Neural cell (in vitro differentiated cells): ENCODE data around the gene AMZ1. TPM values are rescaled to one million over a fixed set of nuclear protein-coding genes. Genes with fewer than 3 reads are reported as not detected.

Experiments used
- H2AFZ ChIP-seq: fragments of 200-600, 300-800 bp; sonication (generic), shearing (Covaris generic); 2 replicates; pipeline ENCODE4 v1.6.0; 2014; ENCODE audit warnings: low read depth, mild to moderate bottlenecking, antibody characterized with exemption, low read length, moderate library complexity
- H3F3A ChIP-seq: fragments of 200-600 bp; shearing (Covaris generic); 2 replicates; pipeline ENCODE4 v1.6.1; 2016; ENCODE audit warnings: mild to moderate bottlenecking, moderate library complexity, mixed read lengths, antibody characterized with exemption, low read length; ENCODE audit not compliant: insufficient read depth, poor library complexity, severe bottlenecking
- H3K27ac ChIP-seq: fragments of 200-600, 300-800 bp; sonication (generic), shearing (Covaris generic); 2 replicates; pipeline ENCODE4 v1.5.1; 2014; ENCODE audit warnings: mild to moderate bottlenecking, low read length, moderate library complexity
- H3K27me3 ChIP-seq: fragments of 300-800, 200-600 bp; sonication (generic), shearing (Covaris generic); 2 replicates; pipeline ENCODE4 v1.6.0; 2014; ENCODE audit warnings: mild to moderate bottlenecking, low read depth, low read length, moderate library complexity; ENCODE audit not compliant: insufficient read depth
- H3K36me3 ChIP-seq: fragments of 300-800, 200-600 bp; sonication (generic), shearing (Covaris generic); 2 replicates; pipeline ENCODE4 v1.5.1; 2014; ENCODE audit warnings: mild to moderate bottlenecking, antibody characterized with exemption, low read length, moderate library complexity; ENCODE audit not compliant: insufficient read depth
- H3K4me2 ChIP-seq: fragments of 300-800, 200-600 bp; sonication (generic), shearing (Covaris generic); 2 replicates; pipeline ENCODE4 v1.6.0; 2014; ENCODE audit warnings: mild to moderate bottlenecking, low read length
- H3K4me3 ChIP-seq: fragments of 300-800, 200-600 bp; sonication (generic), shearing (Covaris generic); 2 replicates; pipeline ENCODE4 v1.5.1; 2014; ENCODE audit warnings: mild to moderate bottlenecking, low read length, moderate library complexity
- H3K79me2 ChIP-seq: fragments of 200-600 bp; shearing (Covaris generic); replicated peaks from 2 replicates; pipeline ENCODE4 v1.6.0; 2014; ENCODE audit warnings: mild to moderate bottlenecking, low read length, moderate library complexity; ENCODE audit not compliant: insufficient read depth
- H3K9ac ChIP-seq: fragments of 300-800, 200-600 bp; sonication (generic), shearing (Covaris generic); 2 replicates; pipeline ENCODE4 v1.6.1; 2016; ENCODE audit warnings: mild to moderate bottlenecking, low read length, mixed read lengths
- H3K9me2 ChIP-seq: fragments of 200-600 bp; shearing (Covaris generic); 2 replicates; pipeline ENCODE4 v1.6.1; 2016; ENCODE audit warnings: mild to moderate bottlenecking, low read length, mixed read lengths; ENCODE audit not compliant: insufficient read depth
- H3K9me3 ChIP-seq: fragments of 200-600, 300-800 bp; sonication (generic), shearing (Covaris generic); 2 replicates; pipeline ENCODE4 v1.6.1; 2016; ENCODE audit warnings: mild to moderate bottlenecking, mixed run types, low read length, moderate library complexity, mixed read lengths
- H4K20me1 ChIP-seq: fragments of 200-600 bp; shearing (Covaris generic); 2 replicates; pipeline ENCODE4 v1.6.1; 2016; ENCODE audit warnings: mild to moderate bottlenecking, mixed run types; ENCODE audit not compliant: insufficient read depth
- CTCF ChIP-seq: fragments of 450-650 bp; IDR thresholded peaks from 2 replicates; pipeline ENCODE4 v1.5.1; 2014; ENCODE audit warnings: antibody characterized with exemption, mild to moderate bottlenecking, moderate library complexity; ENCODE audit not compliant: poor library complexity, severe bottlenecking
- EP300 ChIP-seq: fragments of 450-650 bp; conservative IDR thresholded peaks from 2 replicates; pipeline ENCODE4 v1.6.1; 2014; ENCODE audit warnings: antibody characterized with exemption, mild to moderate bottlenecking, moderate library complexity; ENCODE audit not compliant: poor library complexity, severe bottlenecking
- EZH2 ChIP-seq: fragments of 200-600, 300-800 bp; shearing (Covaris generic), sonication (generic); IDR thresholded peaks from 2 replicates; pipeline ENCODE4 v1.6.1; 2014; ENCODE audit warnings: antibody characterized with exemption, low read length, borderline replicate concordance, mild to moderate bottlenecking; ENCODE audit not compliant: insufficient read depth, poor library complexity, severe bottlenecking
- MXI1 ChIP-seq: fragments of 450-650 bp; conservative IDR thresholded peaks from 2 replicates; pipeline ENCODE4 v1.6.1; 2014; ENCODE audit warnings: antibody characterized with exemption, mild to moderate bottlenecking; ENCODE audit not compliant: poor library complexity, severe bottlenecking
- POLR2AphosphoS5 ChIP-seq: IDR thresholded peaks from 2 replicates; pipeline ENCODE4 v1.6.1; 2012
- RAD21 ChIP-seq: fragments of 450-650 bp; conservative IDR thresholded peaks from 2 replicates; pipeline ENCODE4 v1.6.1; 2014; ENCODE audit warnings: antibody characterized with exemption, mild to moderate bottlenecking, moderate library complexity
- REST ChIP-seq: IDR thresholded peaks from 2 replicates; pipeline ENCODE4 v1.6.1; 2012; ENCODE audit warnings: borderline replicate concordance
- SMC3 ChIP-seq: fragments of 450-650 bp; conservative IDR thresholded peaks from 2 replicates; pipeline ENCODE4 v1.6.1; 2014; ENCODE audit warnings: antibody characterized with exemption, mild to moderate bottlenecking, moderate library complexity; ENCODE audit not compliant: poor library complexity
- TAF1 ChIP-seq: IDR thresholded peaks from 2 replicates; pipeline ENCODE4 v1.6.1; 2012; ENCODE audit warnings: low read depth
- polyA plus RNA-seq: library from polyadenylated mRNA; depleted of rRNA; stranded (reverse); fragments of >200 nt; gene quantifications from 2 replicates; pipeline ENCODE4 v1.2.3, GENCODE V29; 2014

AMZ1 gene
- polyA plus RNA-seq, 1 donor from 2014 or later: not detected

GRCh38 chr7:2665359-2665791 is 22.6 kb upstream of the AMZ1 start:
- H3K4me3 ChIP-seq: no peak overlapping the region
- no peaks in the 10 kb centered on the region for H3K79me2 ChIP-seq
- H3K4me2 ChIP-seq: no peak overlapping the region
- no peak overlapping the region for H2AFZ ChIP-seq
- H3K27ac ChIP-seq: no peak overlapping the region
- H3K27me3 ChIP-seq: no peaks in the 10 kb centered on the region
- no peaks in the 10 kb centered on the region for H3K9me2 ChIP-seq
- TF ChIP-seq EP300 (no peak), MXI1 (no peak), SMC3 (no peak), TAF1 (no peak), RAD21 (no peak), CTCF (no peak), POLR2AphosphoS5 (no peak), REST (no peak), EZH2 (no peak)
- no peak overlapping the region for H3K9ac ChIP-seq
- H3K9me3 ChIP-seq: no peaks in the 10 kb centered on the region
- no peaks in the 10 kb centered on the region for H4K20me1 ChIP-seq
- H3F3A ChIP-seq: no peaks in the 10 kb centered on the region
- no peaks in the 10 kb centered on the region for H3K36me3 ChIP-seq

GRCh38 chr7:2666155-2666554 is 21.8 kb upstream of the AMZ1 start:
- Histone ChIP-seq H3K36me3 (no peaks in the 10 kb centered on the region), H3K27ac (no peak overlapping the region), H3F3A (no peaks in the 10 kb centered on the region), H2AFZ (no peak overlapping the region), H3K9me3 (no peaks in the 10 kb centered on the region), H3K9ac (no peak overlapping the region), H3K4me2 (no peak overlapping the region), H3K9me2 (no peaks in the 10 kb centered on the region), H3K4me3 (no peak overlapping the region), H4K20me1 (no peaks in the 10 kb centered on the region), H3K79me2 (no peaks in the 10 kb centered on the region), H3K27me3 (no peaks in the 10 kb centered on the region)
- TF ChIP-seq POLR2AphosphoS5 (no peak), MXI1 (no peak), REST (no peak)
